Kidney (tissue), 14 donors: ENCODE measurements around the gene CIITA. TPM values are rescaled to one million over a fixed set of nuclear protein-coding genes. Genes with fewer than 3 reads are reported as not detected.

Experiments
- DNase-seq, 5 donors: peaks; one replicate each; pipeline ENCODE4 v3.0.0-alpha.2; 2013 to 2020
- FAIRE-seq: peaks from 2 replicates; lab custom pipeline; 2012; peaks lifted over from hg19 to GRCh38; lab: Jason Lieb, UNC
- H3K27ac ChIP-seq, 2 donors: one replicate each; pipeline ENCODE4 v1.7.0; 2013; ENCODE audit warnings: low read depth in 2 of 2, low read length in 2 of 2, inconsistent platforms in 1 of 2
- H3K27me3 ChIP-seq: one replicate; pipeline ENCODE4 v1.7.1; 2013; ENCODE audit warnings: low read length, inconsistent platforms; ENCODE audit not compliant: control insufficient read depth, insufficient read depth
- H3K36me3 ChIP-seq, 3 donors: one replicate each; pipeline versions ENCODE4 v1.7.0 to v1.7.1; 2013; ENCODE audit warnings: low read length in 3 of 3, control low read depth in 1 of 3, inconsistent platforms in 1 of 3; ENCODE audit not compliant: insufficient read depth in 3 of 3, control insufficient read depth in 2 of 3
- H3K4me1 ChIP-seq, 3 donors: one replicate each; pipeline versions ENCODE4 v1.7.0 to v1.7.1; 2013; ENCODE audit warnings: low read length in 3 of 3, inconsistent platforms in 1 of 3, low read depth in 1 of 3; ENCODE audit not compliant: control insufficient read depth in 2 of 3, insufficient read depth in 2 of 3
- H3K4me3 ChIP-seq, 3 donors: one replicate each; pipeline versions ENCODE4 v1.7.0 to v1.8.1; 2013; ENCODE audit warnings: low read length in 3 of 3, control low read depth in 1 of 3, inconsistent platforms in 1 of 3
- H3K9ac ChIP-seq, 3 donors: one replicate each; pipeline versions ENCODE4 v1.7.0 to v1.7.1; 2013; ENCODE audit warnings: low read length in 3 of 3, control low read depth in 1 of 3, inconsistent platforms in 1 of 3
- H3K9me3 ChIP-seq, 3 donors: one replicate each; pipeline versions ENCODE4 v1.7.0 to v1.7.1; 2013; ENCODE audit warnings: low read length in 3 of 3, control low read depth in 1 of 3, inconsistent platforms in 1 of 3; ENCODE audit not compliant: control insufficient read depth in 2 of 3, insufficient read depth in 1 of 3
- intact Hi-C: fragments of 100-400 bp; cut with DNase I; formaldehyde crosslinking; loops from one replicate; pipeline ENCODE4 v1.11.1; 2022
- polyA plus RNA-seq: library from polyadenylated mRNA; stranded (reverse); fragments of 350-450 nt; fragmentation: Illumina TruSeq; extraction: RNeasy Lipid Tissue Mini Kit (QIAGEN cat#74804); gene quantifications from one replicate; pipeline ENCODE4 v1.2.3, GENCODE V29; 2014; ENCODE audit warnings: low read depth, low replicate concordance; ENCODE audit not compliant: insufficient read depth
- total RNA-seq: library from RNA; stranded (reverse); fragmentation: NEBNext Ultra II Directional; extraction: Animal tissue kit (Norgen Biotek cat#: 25700); gene quantifications from one replicate; pipeline ENCODE4 v1.2.1, GENCODE V29; 2021
- TF ChIP-seq, protein P1 (sequence below): IDR thresholded peaks from 3 replicates; pipeline ENCODE4 v1.5.1; 2012; ENCODE audit warnings: mild to moderate bottlenecking, moderate library complexity, borderline replicate concordance; ENCODE audit not compliant: insufficient read depth; ENCODE audit errors: extremely low read depth
- donor health status: control.
- donor health status: control.
- donor health status: control.
- donor health status: control.
- donor health status: control.
- donor health status: DM: yes; HTN: yes; CAD: no.
- donor health status: Normal renal cell carcinoma (clear cell type).

Gene CIITA
- total and polyA plus RNA-seq, 2 donors from 2014 or later, result 8.3 to 50.5 TPM

DNA sequence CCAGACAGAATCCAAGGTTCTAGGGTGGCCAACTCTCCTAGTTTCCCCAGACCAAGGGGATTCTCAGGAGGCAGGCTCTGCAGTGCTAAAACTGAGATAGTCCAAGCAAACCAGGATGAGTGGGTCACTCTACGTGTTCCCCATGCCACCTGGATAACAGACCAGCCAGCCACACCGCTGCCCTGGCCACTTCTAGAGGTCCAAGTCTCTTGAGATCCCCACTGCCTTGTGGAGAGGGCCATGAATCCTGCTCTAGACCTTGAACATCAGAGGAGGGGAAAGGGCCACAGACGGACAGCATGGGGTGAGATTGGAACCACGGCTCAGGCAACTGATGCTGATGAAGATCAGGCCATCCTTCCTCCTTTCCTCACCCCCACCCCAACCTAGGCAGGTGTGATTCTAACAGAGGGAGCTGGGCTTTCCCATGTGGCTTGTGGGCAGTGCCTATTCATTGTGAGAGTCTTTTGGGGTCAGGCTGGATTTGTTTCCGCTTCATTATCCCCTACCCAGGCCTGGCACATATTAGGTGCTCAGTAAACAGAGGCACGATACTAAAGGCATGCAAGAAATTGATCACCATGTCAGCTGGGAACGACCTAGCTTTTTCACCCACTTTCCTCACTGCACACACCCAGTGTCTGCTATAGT, 41.6 kb upstream of the CIITA start:
- H3K4me3 ChIP-seq, result no peak overlapping the region
- no peaks in the 10 kb centered on the region for H3K27me3 ChIP-seq
- H3K27ac ChIP-seq, result no peak overlapping the region
- TF ChIP-seq, protein P1, sequence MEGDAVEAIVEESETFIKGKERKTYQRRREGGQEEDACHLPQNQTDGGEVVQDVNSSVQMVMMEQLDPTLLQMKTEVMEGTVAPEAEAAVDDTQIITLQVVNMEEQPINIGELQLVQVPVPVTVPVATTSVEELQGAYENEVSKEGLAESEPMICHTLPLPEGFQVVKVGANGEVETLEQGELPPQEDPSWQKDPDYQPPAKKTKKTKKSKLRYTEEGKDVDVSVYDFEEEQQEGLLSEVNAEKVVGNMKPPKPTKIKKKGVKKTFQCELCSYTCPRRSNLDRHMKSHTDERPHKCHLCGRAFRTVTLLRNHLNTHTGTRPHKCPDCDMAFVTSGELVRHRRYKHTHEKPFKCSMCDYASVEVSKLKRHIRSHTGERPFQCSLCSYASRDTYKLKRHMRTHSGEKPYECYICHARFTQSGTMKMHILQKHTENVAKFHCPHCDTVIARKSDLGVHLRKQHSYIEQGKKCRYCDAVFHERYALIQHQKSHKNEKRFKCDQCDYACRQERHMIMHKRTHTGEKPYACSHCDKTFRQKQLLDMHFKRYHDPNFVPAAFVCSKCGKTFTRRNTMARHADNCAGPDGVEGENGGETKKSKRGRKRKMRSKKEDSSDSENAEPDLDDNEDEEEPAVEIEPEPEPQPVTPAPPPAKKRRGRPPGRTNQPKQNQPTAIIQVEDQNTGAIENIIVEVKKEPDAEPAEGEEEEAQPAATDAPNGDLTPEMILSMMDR, result no peak
- no peak overlapping the region for H3K9ac ChIP-seq
- no peaks in the 10 kb centered on the region for H3K36me3 ChIP-seq
- H3K9me3 ChIP-seq, result no peaks in the 10 kb centered on the region
- intact Hi-C loops, result no loop called here
- no peaks in the 10 kb centered on the region for H3K4me1 ChIP-seq
- FAIRE-seq, result no peak
- no peak for DNase-seq

DNA sequence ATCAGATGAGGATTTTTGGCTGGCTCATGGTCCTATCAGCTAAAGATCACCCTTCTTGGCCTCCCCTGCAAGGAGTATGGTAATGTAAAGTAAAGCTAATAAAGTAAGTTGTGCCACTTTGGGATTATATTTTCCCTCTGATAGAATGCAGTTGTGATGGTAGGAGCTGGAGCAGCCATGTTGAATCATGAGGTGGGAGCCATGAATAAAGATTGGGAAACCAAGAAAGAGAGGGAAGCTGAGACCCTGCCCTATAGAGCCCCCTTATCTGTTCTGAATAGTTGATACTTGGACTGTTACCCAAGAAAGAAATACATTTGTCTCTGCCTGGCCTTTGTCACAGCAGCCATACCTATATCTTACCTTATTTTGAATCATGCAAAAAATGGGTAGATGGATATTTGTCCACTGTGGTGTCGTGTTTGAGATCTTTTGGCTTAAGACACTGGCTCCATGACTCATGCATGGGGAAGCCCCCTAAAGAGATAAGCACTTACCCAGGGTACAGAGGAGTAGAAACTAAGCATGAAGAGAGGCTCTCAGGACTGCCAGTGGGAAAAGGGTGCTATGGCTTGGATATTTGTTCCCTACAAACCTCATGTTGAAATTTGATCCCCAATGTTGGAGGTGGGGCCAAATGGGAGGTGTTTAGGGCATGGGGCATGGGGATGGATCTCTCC, 40.7 kb upstream of the CIITA start:
- FAIRE-seq (no peak), DNase-seq (no peak)
- TF ChIP-seq, protein P1, result no peak
- Histone ChIP-seq H3K4me3 (no peak overlapping the region), H3K27me3 (no peaks in the 10 kb centered on the region), H3K9ac (no peak overlapping the region), H3K4me1 (no peaks in the 10 kb centered on the region), H3K27ac (no peak overlapping the region), H3K36me3 (no peaks in the 10 kb centered on the region), H3K9me3 (no peaks in the 10 kb centered on the region)
- intact Hi-C loops, result no loop called here

DNA sequence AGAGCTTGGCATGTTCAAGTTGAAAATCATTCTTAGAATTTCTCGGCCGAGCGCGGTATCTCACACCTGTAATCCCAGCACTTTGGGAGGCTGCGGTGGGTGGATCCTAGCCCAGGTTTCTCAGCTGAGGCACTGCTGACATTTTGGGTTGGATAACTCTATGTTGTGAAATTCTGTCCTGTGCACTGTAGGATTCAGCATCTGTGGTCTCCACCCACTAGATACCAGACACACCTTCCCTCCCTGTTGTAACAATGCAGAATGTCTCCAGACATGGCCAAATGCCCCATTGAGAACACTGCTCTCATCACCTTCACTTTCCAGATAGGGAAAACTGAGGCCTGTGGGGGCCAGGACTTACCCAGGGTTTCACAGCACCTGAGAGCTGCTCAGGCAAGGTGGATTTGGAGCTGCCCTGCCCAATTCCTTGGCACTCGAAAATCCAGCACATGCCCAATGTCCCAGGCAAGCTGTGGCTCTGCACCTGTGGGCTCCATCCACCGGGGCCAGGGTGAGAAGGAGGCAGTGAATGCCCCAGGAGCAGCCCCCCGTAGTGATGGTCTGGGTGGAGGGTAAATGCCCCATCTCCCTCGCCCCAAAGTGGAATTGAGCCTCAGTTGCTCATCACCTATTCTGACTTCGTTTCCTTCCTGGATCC, 38.3 kb upstream of the CIITA start:
- no peak overlapping the region for H3K4me3 ChIP-seq
- no peak overlapping the region for H3K9ac ChIP-seq
- FAIRE-seq (no peak), DNase-seq (no peak)
- no peaks in the 10 kb centered on the region for H3K27me3 ChIP-seq
- TF ChIP-seq, protein P1, result no peak
- H3K36me3 ChIP-seq, result no peaks in the 10 kb centered on the region
- no peaks in the 10 kb centered on the region for H3K9me3 ChIP-seq
- H3K27ac ChIP-seq, result no peak overlapping the region
- H3K4me1 ChIP-seq, result no peaks in the 10 kb centered on the region
- intact Hi-C loops, result no loop called here
